Measurements from ENCODE around the gene RPL41. TPM values are rescaled to one million over a fixed set of nuclear protein-coding genes. Genes with fewer than 3 reads are reported as not detected.

RPL41 gene
- total RNA-seq, 1 experiment from 2014 or later, result 4,637 TPM

GRCh38 chr12:56071648-56072047, 44.8 kb upstream of the RPL41 start:
- H3K18ac ChIP-seq (ENCODE audit: insufficient read length, low read depth, low read length), result no peak overlapping the region
- no peak overlapping the region for H2BK120ac ChIP-seq (ENCODE audit: low read depth, low read length, poor library complexity, severe bottlenecking)
- Mint-ChIP-seq H3K27me3 (ENCODE audit: low read depth) (no peaks in the 10 kb centered on the region), H3K4me1 (no peaks in the 10 kb centered on the region), H3K4me3 (no peak overlapping the region), H3K27ac (no peak overlapping the region), H3K36me3 (ENCODE audit: insufficient read depth in 1 of 3, low read depth in 3 of 3) (no peaks in the 10 kb centered on the region; a peak in 1 of 7 replicates), H3K9me3 (peaks cover under 1% of the 10 kb centered on the region in 2 experiments; a peak in 4 of 5 replicates)
- no peak overlapping the region for H3K56ac ChIP-seq (ENCODE audit: insufficient read length, low read depth, low read length)
- no peak overlapping the region for H3T11ph ChIP-seq (ENCODE audit: low read length)
- TF ChIP-seq, protein P1, sequence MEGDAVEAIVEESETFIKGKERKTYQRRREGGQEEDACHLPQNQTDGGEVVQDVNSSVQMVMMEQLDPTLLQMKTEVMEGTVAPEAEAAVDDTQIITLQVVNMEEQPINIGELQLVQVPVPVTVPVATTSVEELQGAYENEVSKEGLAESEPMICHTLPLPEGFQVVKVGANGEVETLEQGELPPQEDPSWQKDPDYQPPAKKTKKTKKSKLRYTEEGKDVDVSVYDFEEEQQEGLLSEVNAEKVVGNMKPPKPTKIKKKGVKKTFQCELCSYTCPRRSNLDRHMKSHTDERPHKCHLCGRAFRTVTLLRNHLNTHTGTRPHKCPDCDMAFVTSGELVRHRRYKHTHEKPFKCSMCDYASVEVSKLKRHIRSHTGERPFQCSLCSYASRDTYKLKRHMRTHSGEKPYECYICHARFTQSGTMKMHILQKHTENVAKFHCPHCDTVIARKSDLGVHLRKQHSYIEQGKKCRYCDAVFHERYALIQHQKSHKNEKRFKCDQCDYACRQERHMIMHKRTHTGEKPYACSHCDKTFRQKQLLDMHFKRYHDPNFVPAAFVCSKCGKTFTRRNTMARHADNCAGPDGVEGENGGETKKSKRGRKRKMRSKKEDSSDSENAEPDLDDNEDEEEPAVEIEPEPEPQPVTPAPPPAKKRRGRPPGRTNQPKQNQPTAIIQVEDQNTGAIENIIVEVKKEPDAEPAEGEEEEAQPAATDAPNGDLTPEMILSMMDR (conservative IDR thresholded peaks at IDR 0.05), result no peak
- no peak overlapping the region for H2BK20ac ChIP-seq (ENCODE audit: low read depth, low read length, poor library complexity, severe bottlenecking)
- H3K23ac ChIP-seq (ENCODE audit: insufficient read length, low read depth, low read length), result no peak overlapping the region
- H2BK15ac ChIP-seq (ENCODE audit: low read depth, low read length), result no peak overlapping the region
- no peaks in the 10 kb centered on the region for H3K4me1 ChIP-seq (ENCODE audit: insufficient read depth, low read length)
- H3K4me2 ChIP-seq (ENCODE audit: insufficient read depth, insufficient read length, low read length), result no peak overlapping the region
- no peaks in the 10 kb centered on the region for H3K27me3 ChIP-seq (ENCODE audit: insufficient read depth, low read length)
- H4K91ac ChIP-seq (ENCODE audit: insufficient read length, low read depth, low read length), result no peak overlapping the region
- H4K20me1 ChIP-seq (ENCODE audit: control insufficient read depth, insufficient read depth, insufficient read length), result no peaks in the 10 kb centered on the region
- H3K27ac ChIP-seq (ENCODE audit: insufficient read length, low read depth, low read length), result no peak overlapping the region
- H3K4ac ChIP-seq (ENCODE audit: low read depth, low read length), result no peak overlapping the region
- no peaks in the 10 kb centered on the region for H3K79me2 ChIP-seq (ENCODE audit: insufficient read depth, low read length)
- H3K23me2 ChIP-seq (ENCODE audit: insufficient read length, low read depth, low read length, poor library complexity, severe bottlenecking), result no peaks in the 10 kb centered on the region
- WGBS (ENCODE audit: extremely low coverage, insufficient read length, low lambda C conversion rate), result no CpG with 5 or more reads among the region's 4 CpGs
- DNase-seq, result no peak
- no peak overlapping the region for H4K5ac ChIP-seq (ENCODE audit: insufficient read length, low read depth, low read length)
- H3K14ac ChIP-seq (ENCODE audit: insufficient read depth, low read length), result no peak overlapping the region
- no peaks in the 10 kb centered on the region for H3K9me3 ChIP-seq (ENCODE audit: control insufficient read depth, low read depth, low read length)
- no peak overlapping the region for H2BK5ac ChIP-seq (ENCODE audit: insufficient read length, low read length)
- no peak overlapping the region for H2BK12ac ChIP-seq (ENCODE audit: insufficient read length, low read depth, low read length)
- H2AFZ ChIP-seq (ENCODE audit: low read length), result no peak overlapping the region
- H3K79me1 ChIP-seq (ENCODE audit: insufficient read depth, low read depth, low read length, poor library complexity, severe bottlenecking), result no peaks in the 10 kb centered on the region
- no peak overlapping the region for H4K8ac ChIP-seq (replicated peaks; ENCODE audit: insufficient read length, low read depth, low read length)
- no peak overlapping the region for H3K9ac ChIP-seq (ENCODE audit: extremely low read depth, insufficient read length, low read length)
- H2AK5ac ChIP-seq (ENCODE audit: insufficient read length, low read length), result no peak overlapping the region
